Memory B cell (primary cell): ENCODE results near the gene PTPRQ.

Experiments used
- ATAC-seq: fragments of 150-1000 bp; cut with Tn5 transposase; 2 replicates; pipeline ENCODE4 v1.10.0; 2021; ENCODE audit warnings: low read depth, mild to moderate bottlenecking, moderate library complexity
- DNase-seq, 2 donors: peaks; one replicate each; pipeline ENCODE4 v3.0.0; 2022; ENCODE audit warnings: low spot score in 2 of 2
- H3K27ac Mint-ChIP-seq: one replicate; pipeline ENCODE4 v1.8.0; 2022; ENCODE audit warnings: mild to moderate bottlenecking, moderate library complexity, mixed read lengths
- H3K27me3 Mint-ChIP-seq: one replicate; pipeline ENCODE4 v1.8.0; 2022; ENCODE audit warnings: mixed read lengths
- H3K36me3 Mint-ChIP-seq: one replicate; pipeline ENCODE4 v1.8.0; 2022; ENCODE audit warnings: mild to moderate bottlenecking, mixed read lengths
- H3K4me1 Mint-ChIP-seq: one replicate; pipeline ENCODE4 v1.8.0; 2022; ENCODE audit warnings: mixed read lengths
- H3K4me3 Mint-ChIP-seq: one replicate; pipeline ENCODE4 v1.8.0; 2022; ENCODE audit warnings: mild to moderate bottlenecking, moderate library complexity, mixed read lengths
- H3K9me3 Mint-ChIP-seq: one replicate; pipeline ENCODE4 v1.8.0; 2022; ENCODE audit warnings: mixed read lengths

The PTPRQ gene

GRCh38 chr12:80491166-80491565 lies 47.1 kb downstream of the PTPRQ start:
- Mint-ChIP-seq H3K36me3 (no peaks in the 10 kb centered on the region), H3K4me3 (no peak overlapping the region), H3K27me3 (peaks cover 1% of the 10 kb centered on the region), H3K27ac (no peak overlapping the region), H3K9me3 (no peaks in the 10 kb centered on the region), H3K4me1 (no peaks in the 10 kb centered on the region)
- DNase-seq, result no peak
- ATAC-seq, result no peak

GRCh38 chr12:80493466-80493865 lies 49.4 kb downstream of the PTPRQ start:
- DNase-seq (no peak), ATAC-seq (no peak)
- Mint-ChIP-seq H3K27me3 (peaks cover 1% of the 10 kb centered on the region), H3K4me3 (no peak overlapping the region), H3K9me3 (peaks cover 2% of the 10 kb centered on the region), H3K4me1 (no peaks in the 10 kb centered on the region), H3K36me3 (no peaks in the 10 kb centered on the region), H3K27ac (no peak overlapping the region)

GRCh38 chr12:80494836-80495235 lies 50.8 kb downstream of the PTPRQ start:
- DNase-seq, result no peak
- no peak for ATAC-seq
- Mint-ChIP-seq H3K9me3 (peaks cover 2% of the 10 kb centered on the region), H3K4me3 (no peak overlapping the region), H3K27me3 (peaks cover under 1% of the 10 kb centered on the region), H3K4me1 (no peaks in the 10 kb centered on the region), H3K36me3 (no peaks in the 10 kb centered on the region), H3K27ac (no peak overlapping the region)

GRCh38 chr12:80498059-80498728 lies 54.2 kb downstream of the PTPRQ start:
- no peak for ATAC-seq

GRCh38 chr12:80504389-80505163 lies 60.5 kb downstream of the PTPRQ start:
- H3K9me3 Mint-ChIP-seq, result peaks cover 3% of the 10 kb centered on the region
- no peak for ATAC-seq

More at GRCh38 chr12:80498059-80498728, 54.2 kb downstream of the PTPRQ start:
- Mint-ChIP-seq H3K4me3 (no peak overlapping the region), H3K27me3 (no peaks in the 10 kb centered on the region), H3K9me3 (peaks cover 2% of the 10 kb centered on the region), H3K36me3 (no peaks in the 10 kb centered on the region), H3K4me1 (no peaks in the 10 kb centered on the region), H3K27ac (no peak overlapping the region)
- no peak for DNase-seq

GRCh38 chr12:80509781-80510556 lies 65.9 kb downstream of the PTPRQ start:
- no peak overlapping the region for H3K4me3 Mint-ChIP-seq
- ATAC-seq (no peak), DNase-seq (no peak)
- no peaks in the 10 kb centered on the region for H3K27me3 Mint-ChIP-seq
- no peaks in the 10 kb centered on the region for H3K4me1 Mint-ChIP-seq
- H3K36me3 Mint-ChIP-seq, result no peaks in the 10 kb centered on the region
- H3K9me3 Mint-ChIP-seq, result peaks cover 1% of the 10 kb centered on the region
- no peak overlapping the region for H3K27ac Mint-ChIP-seq

More at GRCh38 chr12:80504389-80505163, 60.5 kb downstream of the PTPRQ start:
- no peaks in the 10 kb centered on the region for H3K36me3 Mint-ChIP-seq
- no peak for DNase-seq
- no peaks in the 10 kb centered on the region for H3K27me3 Mint-ChIP-seq
- no peak overlapping the region for H3K27ac Mint-ChIP-seq
- H3K4me3 Mint-ChIP-seq, result no peak overlapping the region
- H3K4me1 Mint-ChIP-seq, result no peaks in the 10 kb centered on the region

GRCh38 chr12:80512781-80513180 lies 68.7 kb downstream of the PTPRQ start:
- Mint-ChIP-seq H3K36me3 (no peaks in the 10 kb centered on the region), H3K9me3 (peaks cover 4% of the 10 kb centered on the region), H3K27me3 (no peaks in the 10 kb centered on the region), H3K27ac (no peak overlapping the region), H3K4me3 (peak overlapping the region; percentile 5), H3K4me1 (no peaks in the 10 kb centered on the region)
- ATAC-seq (no peak), DNase-seq (no peak)

- DNase-seq (no peak), ATAC-seq (no peak)
- no peak overlapping the region for H3K27ac Mint-ChIP-seq
- peaks cover 5% of the 10 kb centered on the region for H3K9me3 Mint-ChIP-seq
- no peaks in the 10 kb centered on the region for H3K36me3 Mint-ChIP-seq
- H3K4me3 Mint-ChIP-seq, result no peak overlapping the region
- H3K27me3 Mint-ChIP-seq, result no peaks in the 10 kb centered on the region
- no peaks in the 10 kb centered on the region for H3K4me1 Mint-ChIP-seq
Observed at GRCh38 chr12:80513211-80513610, 69.2 kb downstream of the PTPRQ start.

- Mint-ChIP-seq H3K36me3 (no peaks in the 10 kb centered on the region), H3K27me3 (no peaks in the 10 kb centered on the region), H3K4me1 (no peaks in the 10 kb centered on the region), H3K27ac (no peak overlapping the region), H3K9me3 (peaks cover 7% of the 10 kb centered on the region), H3K4me3 (no peak overlapping the region)
- no peak for ATAC-seq
- DNase-seq, result no peak
Observed at GRCh38 chr12:80517655-80518054, 73.6 kb downstream of the PTPRQ start.

GRCh38 chr12:80531646-80532045 lies 87.6 kb downstream of the PTPRQ start:
- Mint-ChIP-seq H3K27ac (no peak overlapping the region), H3K27me3 (no peaks in the 10 kb centered on the region), H3K4me3 (no peak overlapping the region), H3K36me3 (no peaks in the 10 kb centered on the region), H3K9me3 (no peaks in the 10 kb centered on the region), H3K4me1 (no peaks in the 10 kb centered on the region)
- ATAC-seq (no peak), DNase-seq (no peak)

GRCh38 chr12:80539029-80539428 lies 95.0 kb downstream of the PTPRQ start:
- DNase-seq (no peak), ATAC-seq (no peak)
- no peak overlapping the region for H3K27ac Mint-ChIP-seq
- H3K9me3 Mint-ChIP-seq, result no peaks in the 10 kb centered on the region
- no peaks in the 10 kb centered on the region for H3K27me3 Mint-ChIP-seq
- no peaks in the 10 kb centered on the region for H3K36me3 Mint-ChIP-seq
- no peaks in the 10 kb centered on the region for H3K4me1 Mint-ChIP-seq
- no peak overlapping the region for H3K4me3 Mint-ChIP-seq

- no peak for ATAC-seq
- H3K4me3 Mint-ChIP-seq, result no peak overlapping the region
- H3K9me3 Mint-ChIP-seq, result no peaks in the 10 kb centered on the region
- H3K27me3 Mint-ChIP-seq, result no peaks in the 10 kb centered on the region
- no peaks in the 10 kb centered on the region for H3K4me1 Mint-ChIP-seq
- no peak for DNase-seq
- no peaks in the 10 kb centered on the region for H3K36me3 Mint-ChIP-seq
- H3K27ac Mint-ChIP-seq, result no peak overlapping the region
Observed at GRCh38 chr12:80549298-80549697, 105.3 kb downstream of the PTPRQ start.

GRCh38 chr12:80551897-80552296 lies 107.9 kb downstream of the PTPRQ start:
- Mint-ChIP-seq H3K4me1 (no peaks in the 10 kb centered on the region), H3K36me3 (no peaks in the 10 kb centered on the region), H3K4me3 (no peak overlapping the region), H3K27me3 (no peaks in the 10 kb centered on the region), H3K9me3 (peaks cover 2% of the 10 kb centered on the region), H3K27ac (no peak overlapping the region)
- ATAC-seq, result no peak
- DNase-seq, result no peak

GRCh38 chr12:80553316-80553715 lies 109.3 kb downstream of the PTPRQ start:
- no peaks in the 10 kb centered on the region for H3K27me3 Mint-ChIP-seq
- ATAC-seq (no peak), DNase-seq (no peak)
- no peak overlapping the region for H3K27ac Mint-ChIP-seq
- H3K36me3 Mint-ChIP-seq, result no peaks in the 10 kb centered on the region
- H3K4me3 Mint-ChIP-seq, result no peak overlapping the region
- no peaks in the 10 kb centered on the region for H3K4me1 Mint-ChIP-seq
- H3K9me3 Mint-ChIP-seq, result peaks cover 2% of the 10 kb centered on the region
